GM19463 (cell line): ENCODE data around the gene ZNF761.
A peak's percentile ranks its signal among the peaks of the same experiment; 100 is the strongest.
"Not testable (repeated sequence)": the region's sequence is repeated elsewhere in the genome, so short reads cannot be mapped to it uniquely, and the experiment has no call there.

Experiments
- ATAC-seq: cut with Tn5 transposase; IDR thresholded peaks from one replicate; pipeline ENCODE4 v1.9.1; 2021; ENCODE audit warnings: mild to moderate bottlenecking, moderate library complexity; ENCODE audit not compliant: unreplicated experiment

ZNF761 gene

DNA sequence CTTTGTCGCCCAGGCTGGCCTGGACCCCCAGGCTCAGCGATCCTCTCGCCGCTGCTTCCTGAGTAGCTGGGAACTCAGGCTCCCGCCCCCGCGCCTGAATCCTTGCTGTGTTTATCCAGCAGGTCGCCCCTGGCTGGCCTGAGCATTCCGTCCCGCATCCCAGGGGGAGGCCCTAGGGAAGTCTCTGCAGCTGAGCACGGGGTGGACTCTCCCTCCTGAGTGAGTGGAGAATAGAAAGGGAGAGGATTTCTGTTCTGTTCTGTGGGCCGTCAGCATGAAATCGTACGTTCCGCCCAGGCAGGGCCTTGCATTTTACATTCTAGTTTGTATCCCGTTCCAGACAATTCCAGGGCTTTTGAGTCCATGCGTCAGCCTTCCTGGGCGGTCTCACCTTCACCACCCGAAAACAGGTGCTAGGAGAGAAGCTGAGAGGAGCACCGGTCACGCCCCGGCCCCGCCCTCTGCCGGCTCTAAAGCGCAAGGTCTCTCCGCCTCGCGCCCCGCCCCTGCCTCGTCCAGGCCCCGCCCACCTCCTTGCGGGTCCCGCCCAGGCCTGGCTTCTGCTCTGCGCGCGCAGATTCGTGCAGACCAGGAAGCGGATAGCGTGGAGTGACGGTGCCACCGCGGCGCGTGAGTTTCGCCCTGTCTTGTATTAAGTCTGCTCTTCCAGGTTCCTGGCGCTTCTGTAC lies at the start of gene ZNF761:
Gene ZNF761 (plus strand): TSS at position 586 of the 689 bp plus-strand sequence. CDS start 15,285 bp downstream, outside the sequence.
- peak; percentile 99 for ATAC-seq

DNA sequence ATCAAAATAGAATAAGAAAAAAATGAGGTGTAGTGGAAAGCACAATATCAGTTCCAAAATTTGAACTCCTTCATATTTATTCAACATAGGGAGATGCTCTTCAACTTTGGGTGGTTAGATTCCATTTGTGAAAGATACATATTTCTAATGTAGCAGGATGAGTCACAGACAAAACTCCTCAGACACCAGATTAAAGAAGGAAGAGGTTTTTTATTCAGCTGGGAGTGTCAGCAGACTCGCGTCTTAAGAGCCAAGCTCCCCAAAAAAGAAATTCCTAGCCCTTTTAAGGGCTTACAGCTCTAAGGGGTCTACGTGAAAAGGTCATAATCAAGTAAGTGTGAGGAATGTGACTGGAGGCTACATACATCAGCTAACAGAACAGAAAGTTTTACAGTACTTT lies 43.6 kb upstream of the ZNF761 start:
- no peak for ATAC-seq

- ATAC-seq = no peak
These were observed 42.9 kb upstream of the ZNF761 start for GRCh38 chr19:53388904-53389303.

DNA sequence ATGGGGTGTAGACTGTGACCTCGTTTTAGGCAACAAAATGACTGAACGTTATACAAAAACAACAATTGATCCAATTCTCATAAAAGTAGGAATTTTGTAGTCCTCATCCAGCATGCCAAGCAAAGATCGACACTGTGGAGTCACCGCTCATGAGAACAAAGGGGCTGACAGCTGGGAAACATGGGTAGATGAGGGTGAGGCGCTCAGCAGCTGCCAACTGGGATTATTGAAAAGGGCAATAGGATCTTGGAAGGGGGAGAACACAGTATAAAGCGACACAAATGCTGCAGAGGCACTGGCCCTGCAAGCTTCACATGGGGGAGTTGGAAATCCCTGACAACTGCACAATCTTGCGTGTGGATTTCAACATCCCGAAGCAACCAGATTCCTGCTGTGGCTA lies 42.2 kb upstream of the ZNF761 start:
- ATAC-seq = no peak

DNA sequence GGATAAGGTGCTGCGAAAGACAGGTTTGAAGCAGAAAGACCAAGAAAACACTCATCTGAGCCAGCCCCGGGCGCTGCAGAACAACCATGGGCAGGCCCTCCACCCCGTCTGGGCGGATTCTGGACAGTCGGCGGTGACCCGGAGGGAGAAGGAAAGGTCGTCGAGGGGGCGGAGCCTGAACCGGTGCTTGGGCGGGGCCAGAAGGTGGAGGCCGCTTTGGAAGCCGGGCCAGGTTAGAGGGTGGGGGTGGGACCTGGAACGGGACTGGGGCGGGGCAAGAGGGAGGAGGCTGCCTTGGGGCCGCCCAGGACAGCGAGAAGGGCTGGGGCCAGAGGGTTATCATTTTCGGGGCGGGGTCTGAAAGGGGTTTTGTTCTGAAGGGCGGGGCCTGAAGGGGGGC lies 41.8 kb upstream of the ZNF761 start:
- no peak for ATAC-seq

- no peak for ATAC-seq
These were observed 37.2 kb upstream of the ZNF761 start for GRCh38 chr19:53394522-53394973.

DNA sequence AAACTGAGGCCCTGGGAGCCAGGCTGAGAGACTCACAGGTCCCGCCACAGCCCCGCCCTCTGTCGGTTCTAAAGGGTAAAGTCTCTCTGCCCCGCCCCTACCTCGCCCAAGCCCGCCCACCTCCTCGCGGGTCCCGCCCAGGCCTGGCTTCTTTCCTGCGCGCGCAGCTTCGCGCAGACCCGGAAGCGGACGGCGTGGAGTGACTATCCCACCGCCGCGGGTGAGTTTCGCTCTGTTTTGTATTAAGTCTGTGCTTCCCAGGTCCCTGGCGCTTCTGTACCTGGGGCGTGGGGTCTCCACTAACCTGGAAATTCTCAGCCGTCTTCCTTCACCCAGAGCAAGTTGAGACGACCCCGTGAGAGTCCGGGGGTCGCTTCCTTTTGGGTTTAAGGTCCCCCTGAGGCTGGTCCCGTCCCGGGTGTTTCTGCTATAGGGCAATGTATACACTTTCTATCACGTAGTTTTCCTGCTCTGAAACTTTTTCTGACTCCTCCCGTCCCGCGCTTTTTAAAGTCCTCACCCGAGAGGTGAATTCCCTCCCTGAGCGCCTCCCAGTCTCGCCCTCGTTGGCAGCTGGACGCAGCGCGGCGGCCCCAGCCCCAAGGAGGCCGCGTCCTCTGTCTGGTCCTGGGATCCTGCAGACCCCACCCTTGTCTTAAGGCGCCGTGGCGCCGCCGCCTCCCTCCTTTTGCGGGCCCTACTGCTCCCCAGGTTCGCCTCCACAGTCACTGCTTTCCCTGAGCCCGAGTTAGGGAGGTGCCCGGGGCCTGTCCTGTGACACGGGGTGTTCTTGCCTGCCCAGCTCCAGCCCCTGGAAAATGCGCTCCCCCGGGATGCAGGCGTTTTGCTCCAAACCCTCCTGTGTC lies 36.6 kb upstream of the ZNF761 start, which contains the start of gene ZNF765:
Gene ZNF765 (plus strand): TSS at position 176 of the 866 bp plus-strand sequence. CDS start 2,867 bp downstream, outside the sequence.
- peak; percentile 96 for ATAC-seq

DNA sequence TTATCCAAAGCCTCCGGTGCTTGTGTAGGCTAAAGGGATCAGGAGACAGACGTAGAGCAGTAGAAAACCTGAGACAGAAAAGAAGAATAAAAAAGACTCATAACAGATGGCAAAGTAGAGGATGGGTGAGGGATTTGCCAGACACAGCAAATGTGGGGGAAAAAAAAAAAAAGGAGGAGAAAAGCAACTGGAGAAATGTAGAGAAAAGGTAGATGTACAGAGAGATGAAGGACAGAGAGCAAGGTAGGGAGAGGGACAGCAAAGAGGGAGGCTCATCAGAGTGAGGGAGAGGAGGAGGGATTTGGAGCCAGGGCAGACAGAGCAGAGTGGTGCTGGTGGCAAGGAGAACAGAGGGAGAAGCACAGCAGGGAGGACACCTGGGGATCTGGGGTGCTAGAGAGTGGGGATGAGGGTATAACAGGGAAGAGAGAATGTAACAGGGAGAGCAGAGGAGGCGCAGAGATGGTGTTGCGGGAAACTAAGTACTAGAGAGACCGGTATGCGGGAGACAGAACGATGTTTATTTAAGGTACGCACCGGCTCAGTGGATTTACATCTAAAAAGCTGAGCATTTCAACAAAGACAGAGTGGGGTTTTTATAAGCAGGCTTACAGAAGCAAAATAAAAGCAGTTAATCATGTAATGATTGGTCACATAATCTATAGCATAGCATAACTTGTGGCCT lies 35.8 kb upstream of the ZNF761 start:
- ATAC-seq = not testable (repeated sequence)

DNA sequence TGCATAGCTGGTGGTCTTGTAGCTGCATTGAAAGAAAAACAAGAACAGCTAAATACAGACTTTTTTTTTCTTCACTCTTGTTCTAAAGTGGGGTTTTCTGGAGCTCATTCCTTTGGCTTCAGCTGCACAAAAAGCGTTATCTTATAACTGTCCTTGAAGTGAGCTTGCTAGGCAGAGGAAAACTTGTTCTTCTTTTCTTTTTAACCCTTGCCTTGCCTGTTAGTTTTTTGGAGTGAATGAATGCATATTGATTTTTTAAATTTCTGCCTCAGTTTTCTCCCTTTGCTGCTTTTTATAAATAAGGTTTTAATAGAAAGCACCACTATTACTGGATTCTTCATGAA lies 35.3 kb upstream of the ZNF761 start:
- ATAC-seq = no peak

GRCh38 chr19:53397918-53398317 lies 33.9 kb upstream of the ZNF761 start:
- ATAC-seq = not testable (repeated sequence)

DNA sequence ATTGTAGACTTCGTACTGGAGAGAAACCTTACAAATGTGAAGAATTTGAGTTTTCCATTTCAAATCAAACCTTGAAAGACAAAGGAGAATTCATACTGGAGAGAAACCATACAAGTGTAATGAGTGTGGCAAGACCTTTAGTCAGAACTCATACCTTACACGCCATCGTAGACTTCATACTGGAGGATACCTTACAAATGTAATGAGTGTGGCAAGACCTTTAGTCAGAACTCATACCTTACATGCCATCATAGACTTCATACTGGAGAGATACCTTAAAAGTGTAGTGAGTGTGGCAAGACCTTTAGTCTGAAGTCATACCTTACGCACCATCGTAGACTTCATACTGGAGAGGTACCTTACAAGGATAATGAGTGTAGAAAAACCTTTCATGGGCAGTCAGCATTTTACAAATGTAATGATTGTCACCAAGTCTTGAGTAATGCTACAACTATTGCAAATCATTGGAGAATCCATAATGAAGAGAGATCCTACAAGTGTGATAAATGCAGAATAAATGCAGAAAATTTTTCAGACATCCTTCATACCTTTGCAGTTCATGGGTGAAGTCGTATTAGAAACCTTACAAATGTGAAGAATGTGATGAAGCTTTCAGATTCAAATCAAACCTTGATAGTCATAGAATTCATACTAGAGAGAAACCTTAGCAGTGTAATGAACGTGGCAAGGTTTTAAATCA lies 22.1 kb upstream of the ZNF761 start:
- no peak for ATAC-seq

DNA sequence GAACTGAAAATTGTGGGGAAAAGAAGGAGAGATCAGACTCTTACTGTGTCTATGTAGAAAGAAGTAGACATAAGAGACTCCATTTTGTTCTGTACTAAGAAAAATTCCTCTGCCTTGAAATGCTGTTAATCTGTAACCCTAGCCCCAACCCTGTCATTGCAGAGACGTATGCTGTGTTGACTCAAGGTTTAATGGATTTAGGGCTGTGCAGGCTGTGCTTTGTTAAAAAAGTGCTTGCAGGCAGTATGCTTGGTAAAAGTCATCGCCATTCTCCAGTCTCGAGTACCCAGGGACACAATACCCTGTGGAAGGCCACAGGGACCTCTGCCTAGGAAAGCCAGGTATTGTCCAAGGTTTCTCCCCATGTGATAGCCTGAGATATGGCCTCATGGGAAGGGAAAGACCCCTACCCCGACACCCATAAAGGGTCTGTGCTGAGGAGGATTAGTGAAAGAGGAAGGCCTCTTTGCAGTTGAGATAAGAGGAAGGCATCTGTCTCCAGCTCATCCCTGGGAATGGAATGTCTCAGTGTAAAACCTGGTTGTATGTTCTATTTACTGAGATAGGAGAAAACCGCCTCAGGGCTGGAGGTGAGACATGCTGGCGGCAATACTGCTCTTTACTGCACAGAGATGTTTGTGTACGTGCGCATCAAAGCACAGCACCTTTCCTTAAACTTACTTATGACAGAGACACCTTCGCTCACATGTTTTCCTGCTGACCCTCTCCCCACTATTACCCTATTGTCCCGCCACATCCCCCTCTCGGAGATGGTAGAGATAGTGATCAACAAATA lies 11.1 kb upstream of the ZNF761 start:
- ATAC-seq = not testable (repeated sequence)

DNA sequence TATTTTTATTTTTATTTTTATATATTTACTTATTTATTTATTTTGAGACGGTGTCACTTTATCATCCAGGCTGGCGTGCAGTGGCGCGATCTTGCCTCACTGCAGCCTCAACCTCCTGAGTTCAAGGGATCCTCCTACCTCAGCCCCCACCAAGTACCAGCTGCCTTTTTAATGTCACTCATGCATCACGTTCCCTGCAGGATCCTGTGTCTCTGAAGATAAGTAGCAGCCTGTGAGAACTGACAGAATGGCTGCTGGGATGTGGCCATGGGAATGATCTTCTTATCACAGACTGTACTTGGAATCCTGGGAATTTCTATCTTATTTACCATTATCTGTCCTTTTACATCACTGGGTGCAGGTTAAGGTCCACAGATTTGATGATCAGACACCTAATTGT lies 9.2 kb upstream of the ZNF761 start:
- no peak for ATAC-seq

- ATAC-seq = not testable (repeated sequence)
These were observed 8.7 kb upstream of the ZNF761 start for GRCh38 chr19:53423074-53423473.

GRCh38 chr19:53423680-53424079 lies 8.1 kb upstream of the ZNF761 start:
- not testable (repeated sequence) for ATAC-seq

GRCh38 chr19:53424968-53425597 lies 6.7 kb upstream of the ZNF761 start:
- ATAC-seq = no peak

GRCh38 chr19:53432088-53432661 lies 391 bp downstream of the ZNF761 start:
- ATAC-seq = peak; percentile 15

DNA sequence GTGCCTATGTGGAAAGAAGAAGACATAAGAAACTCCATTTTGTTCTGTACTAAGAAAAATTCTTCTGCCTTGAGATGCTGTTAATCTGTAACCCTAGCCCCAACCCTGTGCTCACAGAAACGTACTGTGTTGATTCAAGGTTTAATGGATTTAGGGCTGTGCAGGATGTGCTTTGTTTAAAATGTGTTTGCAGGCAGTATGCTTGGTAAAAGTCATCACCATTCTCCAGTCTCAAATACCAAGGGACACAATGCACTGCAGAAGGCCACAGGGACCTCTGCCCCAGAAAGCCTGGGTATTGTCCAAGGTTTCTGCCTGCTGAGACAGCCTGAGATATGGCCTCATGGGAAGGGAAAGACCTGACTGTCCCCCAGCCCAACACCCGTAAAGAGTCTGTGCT lies 12.0 kb downstream of the ZNF761 start:
- ATAC-seq = not testable (repeated sequence)

GRCh38 chr19:53447196-53447595 lies 15.4 kb downstream of the ZNF761 start:
- ATAC-seq = not testable (repeated sequence)
